ENCODE data around the gene LY6G6F. TPM values are rescaled to one million over a fixed set of nuclear protein-coding genes. Genes with fewer than 3 reads are reported as not detected.
"Not testable (repeated sequence)": the region's sequence is repeated elsewhere in the genome, so short reads cannot be mapped to it uniquely, and the experiment has no call there.

Gene LY6G6F
- total RNA-seq, 4 donors from 2014 or later = not detected

GRCh38 chr6:31702819-31703716, 3.6 kb upstream of the LY6G6F start, which contains the start of gene ABHD16A:
ABHD16A (minus strand) TSS chr6:31703324; CDS start chr6:31703281, 43 bp downstream.
- Histone ChIP-seq H3K4me3 (replicated peaks in 1 of 3) (peak within 1 kb of the TSS; percentile 33 to 90 (median 75)), H3K9me3 (no peaks in the 10 kb centered on the region), H3K27me3 (no peaks in the 10 kb centered on the region), H3K36me3 (peaks cover 0 to 4% of the 10 kb centered on the region in 2 donors), H3K4me1 (peaks cover 20 to 21% of the 10 kb centered on the region in 2 donors), H3K27ac (peak within 1 kb of the TSS; percentile 95 to 99 (median 96))
- TF ChIP-seq POLR2A (IDR thresholded peaks at IDR 0.05) = peak; percentile 82 to 97
- TF ChIP-seq CTCF (IDR thresholded peaks at IDR 0.05) = no peak
- DNase-seq = peak; percentile 100
- WGBS, 2 donors = 1% methylated on average over 46 to 51 of the region's 54 CpGs
- intact Hi-C loops (cut with DNase I) = loop anchor here (5.0 kb wide), 1 partner anchor 34 kb away; the partner anchor contains the start of gene CLIC1

GRCh38 chr6:31705931-31706330, 735 bp upstream of the LY6G6F start:
- H3K9me3 ChIP-seq = no peaks in the 10 kb centered on the region
- intact Hi-C loops (cut with DNase I) = no loop called here
- H3K4me3 ChIP-seq (replicated peaks in 1 of 3) = no peak overlapping the region
- TF ChIP-seq CTCF (IDR thresholded peaks at IDR 0.05) (no peak), POLR2A (IDR thresholded peaks at IDR 0.05) (no peak)
- no peak for DNase-seq
- no peak overlapping the region for H3K27ac ChIP-seq
- peaks cover 17 to 23% of the 10 kb centered on the region in 2 donors for H3K4me1 ChIP-seq
- WGBS, 2 donors = 93% methylated on average over 6 of the region's 6 CpGs
- H3K36me3 ChIP-seq = no peaks in the 10 kb centered on the region
- H3K27me3 ChIP-seq = no peaks in the 10 kb centered on the region

- WGBS, 2 donors = 80 to 88% methylated on average over 10 of the region's 10 CpGs
- no peak for DNase-seq
- no peak overlapping the region for H3K4me3 ChIP-seq (replicated peaks in 1 of 3)
- intact Hi-C loops (cut with DNase I) = no loop called here
- no peaks in the 10 kb centered on the region for H3K36me3 ChIP-seq
- TF ChIP-seq POLR2A (IDR thresholded peaks at IDR 0.05) = no peak
- no peak for TF ChIP-seq CTCF (IDR thresholded peaks at IDR 0.05)
- peaks cover 0 to 13% of the 10 kb centered on the region in 2 donors for H3K4me1 ChIP-seq
- no peaks in the 10 kb centered on the region for H3K9me3 ChIP-seq
- no peaks in the 10 kb centered on the region for H3K27me3 ChIP-seq
- no peak overlapping the region for H3K27ac ChIP-seq
Measured at GRCh38 chr6:31707701-31708100, 1.0 kb downstream of the LY6G6F start.

GRCh38 chr6:31708224-31708623, 1.6 kb downstream of the LY6G6F start:
- Histone ChIP-seq H3K27me3 (no peaks in the 10 kb centered on the region), H3K4me1 (peaks cover 1 to 19% of the 10 kb centered on the region in 2 donors), H3K9me3 (no peaks in the 10 kb centered on the region), H3K4me3 (replicated peaks in 1 of 3) (no peak overlapping the region), H3K27ac (no peak overlapping the region), H3K36me3 (no peaks in the 10 kb centered on the region)
- no peak for TF ChIP-seq POLR2A (IDR thresholded peaks at IDR 0.05)
- DNase-seq = no peak
- 90 to 91% methylated on average over 3 of the region's 3 CpGs for WGBS, 2 donors
- intact Hi-C loops (cut with DNase I) = no loop called here

GRCh38 chr6:31709157-31709556, 2.5 kb downstream of the LY6G6F start:
- DNase-seq = peak; percentile 37 to 48

More at GRCh38 chr6:31709157-31709556, 2.5 kb downstream of the LY6G6F start:
- intact Hi-C loops (cut with DNase I); H3K9me3 ChIP-seq; H3K36me3 ChIP-seq; H3K27me3 ChIP-seq; H3K4me3 ChIP-seq (replicated peaks in 1 of 3); H3K27ac ChIP-seq: not testable (repeated sequence)
- 63 to 75% methylated on average over 10 to 11 of the region's 11 CpGs for WGBS, 2 donors
- H3K4me1 ChIP-seq = peaks cover 10 to 23% of the 10 kb centered on the region in 2 donors

Data from thyroid gland (tissue), 4 donors.